ENCODE data around the gene ABR.
"Not testable (repeated sequence)": the region's sequence is repeated elsewhere in the genome, so short reads cannot be mapped to it uniquely, and the experiment has no call there.

Gene ABR

DNA sequence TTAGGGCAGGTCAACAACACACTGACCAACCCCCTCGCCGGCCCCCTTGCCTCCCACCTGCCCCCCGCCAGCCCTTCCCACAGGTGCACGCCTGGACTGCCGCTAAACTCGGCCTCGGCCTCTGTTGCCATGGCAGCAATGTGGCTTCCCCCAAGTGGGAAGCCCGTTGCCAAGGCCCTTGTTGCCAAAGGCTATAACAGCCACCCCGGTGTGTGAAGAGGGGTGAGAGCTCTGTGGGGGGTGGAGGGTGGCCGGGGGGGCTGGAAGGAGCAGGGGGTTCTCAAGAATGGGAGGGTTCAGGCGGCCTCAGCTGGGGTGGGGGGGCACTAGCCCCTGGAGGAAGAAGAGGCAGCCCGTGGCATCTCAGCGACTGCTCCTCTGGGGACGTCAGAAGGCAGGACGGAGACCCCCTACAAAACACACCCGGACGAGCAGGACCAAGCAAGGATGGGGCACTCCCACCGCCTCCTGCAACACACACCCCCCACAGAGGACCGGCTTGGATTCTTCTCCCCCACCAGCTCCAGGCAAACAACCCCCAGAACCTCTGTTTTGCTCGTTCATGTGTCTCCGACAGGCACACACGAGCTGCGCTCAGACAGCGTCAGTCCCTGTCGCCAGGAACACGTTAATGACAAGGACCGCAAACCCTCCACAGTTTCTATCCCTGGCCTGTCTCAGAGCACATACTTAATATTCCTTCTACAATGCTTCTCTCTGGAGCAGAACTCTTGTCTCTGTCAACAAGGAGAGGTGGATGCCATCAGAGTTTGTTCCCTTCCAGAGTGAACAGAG, 55.7 kb downstream of the ABR start:
- no peaks in the 10 kb centered on the region for H3K79me2 ChIP-seq (ENCODE audit: low read length)
- no peaks in the 10 kb centered on the region for H3K36me3 ChIP-seq (replicated peaks; ENCODE audit: insufficient read depth, low read length)
- H3K4me1 ChIP-seq (ENCODE audit: low read length), result peaks cover 40% of the 10 kb centered on the region
- H3K9me3 ChIP-seq (replicated peaks; ENCODE audit: insufficient read depth, low read length), result no peaks in the 10 kb centered on the region
- TF ChIP-seq EZH2phosphoT487 (IDR thresholded peaks at IDR 0.05; ENCODE audit: low read length) (no peak), EZH2 (optimal IDR thresholded peaks at IDR 0.05; ENCODE audit: low read depth, low read length) (no peak)
- TF ChIP-seq, protein P1, sequence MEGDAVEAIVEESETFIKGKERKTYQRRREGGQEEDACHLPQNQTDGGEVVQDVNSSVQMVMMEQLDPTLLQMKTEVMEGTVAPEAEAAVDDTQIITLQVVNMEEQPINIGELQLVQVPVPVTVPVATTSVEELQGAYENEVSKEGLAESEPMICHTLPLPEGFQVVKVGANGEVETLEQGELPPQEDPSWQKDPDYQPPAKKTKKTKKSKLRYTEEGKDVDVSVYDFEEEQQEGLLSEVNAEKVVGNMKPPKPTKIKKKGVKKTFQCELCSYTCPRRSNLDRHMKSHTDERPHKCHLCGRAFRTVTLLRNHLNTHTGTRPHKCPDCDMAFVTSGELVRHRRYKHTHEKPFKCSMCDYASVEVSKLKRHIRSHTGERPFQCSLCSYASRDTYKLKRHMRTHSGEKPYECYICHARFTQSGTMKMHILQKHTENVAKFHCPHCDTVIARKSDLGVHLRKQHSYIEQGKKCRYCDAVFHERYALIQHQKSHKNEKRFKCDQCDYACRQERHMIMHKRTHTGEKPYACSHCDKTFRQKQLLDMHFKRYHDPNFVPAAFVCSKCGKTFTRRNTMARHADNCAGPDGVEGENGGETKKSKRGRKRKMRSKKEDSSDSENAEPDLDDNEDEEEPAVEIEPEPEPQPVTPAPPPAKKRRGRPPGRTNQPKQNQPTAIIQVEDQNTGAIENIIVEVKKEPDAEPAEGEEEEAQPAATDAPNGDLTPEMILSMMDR (IDR thresholded peaks at IDR 0.05; ENCODE audit: low read length), result no peak
- H3K27ac ChIP-seq (ENCODE audit: low read length), result no peak overlapping the region
- no peaks in the 10 kb centered on the region for H3K9me2 ChIP-seq (replicated peaks; ENCODE audit: insufficient read depth, low read length)
- H3K9ac ChIP-seq (ENCODE audit: low read length), result no peak overlapping the region
- H3K4me3 ChIP-seq (ENCODE audit: low read length), result no peak overlapping the region
- no peak for DNase-seq
- H4K20me1 ChIP-seq (ENCODE audit: insufficient read depth, low read length), result no peaks in the 10 kb centered on the region
- H3K27me3 ChIP-seq (replicated peaks; ENCODE audit: insufficient read depth, low read length), result peaks cover 66% of the 10 kb centered on the region
- no peak overlapping the region for H2AFZ ChIP-seq (ENCODE audit: low read length)
- H3K4me2 ChIP-seq (ENCODE audit: low read depth, low read length), result no peak overlapping the region
- H3F3A ChIP-seq (ENCODE audit: insufficient read depth, low read length), result peaks cover 18% of the 10 kb centered on the region

DNA sequence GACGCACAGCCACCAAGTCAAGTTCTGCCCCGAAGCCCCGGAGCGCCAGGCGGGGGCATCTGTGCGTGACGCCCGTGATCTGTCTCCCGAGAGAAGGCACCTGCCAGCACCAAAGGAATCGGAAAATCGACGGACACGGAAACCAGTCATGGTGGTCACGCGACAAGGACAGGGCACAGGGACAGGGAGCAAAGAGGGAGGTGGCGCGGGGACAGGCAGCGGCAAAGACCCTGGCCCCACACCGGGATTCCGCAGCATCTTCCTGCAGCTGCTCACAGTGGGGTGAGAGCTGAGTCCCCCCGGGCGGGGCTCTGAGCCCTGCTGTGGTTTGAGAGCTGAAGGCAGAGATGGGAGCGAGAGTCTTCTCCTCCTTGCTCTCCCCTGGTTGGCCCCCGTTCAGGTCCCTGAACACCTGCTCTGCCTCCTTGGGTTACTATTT, 56.4 kb downstream of the ABR start:
- Histone ChIP-seq H3K27ac (ENCODE audit: low read length) (no peak overlapping the region), H3K9me3 (replicated peaks; ENCODE audit: insufficient read depth, low read length) (no peaks in the 10 kb centered on the region), H3K4me1 (ENCODE audit: low read length) (peaks cover 40% of the 10 kb centered on the region), H3F3A (ENCODE audit: insufficient read depth, low read length) (peaks cover 18% of the 10 kb centered on the region), H3K36me3 (replicated peaks; ENCODE audit: insufficient read depth, low read length) (no peaks in the 10 kb centered on the region), H4K20me1 (ENCODE audit: insufficient read depth, low read length) (no peaks in the 10 kb centered on the region), H3K4me2 (ENCODE audit: low read depth, low read length) (peak overlapping the region; percentile 54; the same call in 1 of the 2 replicates), H3K9me2 (replicated peaks; ENCODE audit: insufficient read depth, low read length) (no peaks in the 10 kb centered on the region), H3K79me2 (ENCODE audit: low read length) (no peaks in the 10 kb centered on the region), H3K27me3 (replicated peaks; ENCODE audit: insufficient read depth, low read length) (peaks cover 59% of the 10 kb centered on the region), H2AFZ (ENCODE audit: low read length) (no peak overlapping the region), H3K4me3 (ENCODE audit: low read length) (no peak overlapping the region), H3K9ac (ENCODE audit: low read length) (no peak overlapping the region)
- no peak for DNase-seq
- TF ChIP-seq EZH2 (optimal IDR thresholded peaks at IDR 0.05; ENCODE audit: low read depth, low read length) (no peak), EZH2phosphoT487 (IDR thresholded peaks at IDR 0.05; ENCODE audit: low read length) (no peak)
- TF ChIP-seq, protein P1 (IDR thresholded peaks at IDR 0.05; ENCODE audit: low read length), result no peak

DNA sequence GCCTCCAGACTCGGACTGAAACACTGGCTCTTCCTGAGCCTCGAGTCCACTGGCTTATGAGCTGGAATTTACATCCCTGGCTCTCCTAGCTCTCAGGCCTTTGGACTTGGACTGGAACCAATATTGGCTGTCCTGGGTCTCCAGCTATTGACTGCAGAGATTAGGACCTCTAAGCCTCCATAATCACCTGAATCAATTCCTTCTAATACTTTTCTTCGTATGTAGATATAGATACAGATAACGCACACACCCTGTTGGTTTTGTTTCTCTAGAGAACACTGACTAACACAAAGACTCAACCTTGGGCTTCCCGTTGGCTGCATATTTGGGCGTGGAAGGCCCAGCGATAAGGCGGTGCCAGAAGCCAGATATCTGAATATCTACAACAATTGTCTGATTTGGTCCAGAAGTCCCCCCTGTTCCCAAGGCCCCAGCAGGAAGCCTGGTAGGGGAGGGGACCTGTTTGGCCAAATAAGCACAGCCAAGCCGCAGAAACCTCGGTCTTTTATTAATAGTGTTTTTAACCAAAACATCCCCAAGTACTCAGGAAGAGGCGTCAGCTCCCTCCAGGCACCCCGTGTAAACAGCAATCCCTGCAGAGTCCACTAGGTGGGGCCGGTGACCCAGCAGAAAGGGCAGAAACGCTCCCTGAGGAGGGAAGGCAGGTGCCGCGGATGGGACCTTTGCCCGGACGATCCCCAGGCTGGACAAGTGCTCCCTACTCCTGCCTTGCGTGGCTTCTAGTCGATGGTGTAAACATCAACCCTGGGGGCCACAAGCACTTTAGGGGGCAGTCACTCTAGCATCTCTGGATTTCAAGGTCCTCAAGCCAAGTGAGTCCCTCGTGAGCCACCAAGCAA, 57.0 kb downstream of the ABR start:
- Histone ChIP-seq H3K4me1 (ENCODE audit: low read length) (peaks cover 40% of the 10 kb centered on the region), H4K20me1 (ENCODE audit: insufficient read depth, low read length) (no peaks in the 10 kb centered on the region), H3K27me3 (replicated peaks; ENCODE audit: insufficient read depth, low read length) (peaks cover 53% of the 10 kb centered on the region), H3F3A (ENCODE audit: insufficient read depth, low read length) (peaks cover 18% of the 10 kb centered on the region), H3K36me3 (replicated peaks; ENCODE audit: insufficient read depth, low read length) (no peaks in the 10 kb centered on the region), H3K79me2 (ENCODE audit: low read length) (no peaks in the 10 kb centered on the region), H3K27ac (ENCODE audit: low read length) (no peak overlapping the region), H2AFZ (ENCODE audit: low read length) (peak overlapping the region; percentile 51), H3K4me2 (ENCODE audit: low read depth, low read length) (peak overlapping the region; percentile 54; the same call in 1 of the 2 replicates), H3K9me2 (replicated peaks; ENCODE audit: insufficient read depth, low read length) (no peaks in the 10 kb centered on the region), H3K9me3 (replicated peaks; ENCODE audit: insufficient read depth, low read length) (no peaks in the 10 kb centered on the region), H3K9ac (ENCODE audit: low read length) (no peak overlapping the region), H3K4me3 (ENCODE audit: low read length) (no peak overlapping the region)
- peak; percentile 78 for DNase-seq
- TF ChIP-seq EZH2 (optimal IDR thresholded peaks at IDR 0.05; ENCODE audit: low read depth, low read length) (no peak), EZH2phosphoT487 (IDR thresholded peaks at IDR 0.05; ENCODE audit: low read length) (no peak)
- TF ChIP-seq, protein P1 (IDR thresholded peaks at IDR 0.05; ENCODE audit: low read length), result peak; percentile 88

DNA sequence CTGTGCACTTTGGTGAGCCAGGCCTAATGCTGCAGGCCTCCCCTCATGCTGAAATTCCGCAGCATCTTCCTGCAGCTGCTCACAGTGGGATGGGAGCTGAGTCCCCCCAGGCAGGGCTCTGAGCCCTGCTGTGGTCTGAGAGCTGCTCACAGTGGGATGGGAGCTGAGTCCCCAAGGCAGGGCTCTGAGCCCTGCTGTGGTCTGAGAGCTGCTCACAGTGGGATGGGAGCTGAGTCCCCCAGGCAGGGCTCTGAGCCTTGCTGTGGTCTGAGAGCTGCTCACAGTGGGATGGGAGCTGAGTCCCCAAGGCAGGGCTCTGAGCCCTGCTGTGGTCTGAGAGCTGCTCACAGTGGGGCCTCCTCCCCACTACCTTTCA, 58.4 kb downstream of the ABR start:
- not testable (repeated sequence) for H3K79me2 ChIP-seq (ENCODE audit: low read length); DNase-seq; H3K36me3 ChIP-seq (replicated peaks; ENCODE audit: insufficient read depth, low read length); H3K9me2 ChIP-seq (replicated peaks; ENCODE audit: insufficient read depth, low read length); H4K20me1 ChIP-seq (ENCODE audit: insufficient read depth, low read length); H3K9me3 ChIP-seq (replicated peaks; ENCODE audit: insufficient read depth, low read length)
- H3K9ac ChIP-seq (ENCODE audit: low read length), result peak overlapping the region; percentile 38
- H3K4me3 ChIP-seq (ENCODE audit: low read length), result 0 out of 2 replicates have a peak overlapping the region, but pooled peaks have one; percentile 2
- H2AFZ ChIP-seq (ENCODE audit: low read length), result peak overlapping the region; percentile 49
- H3K27me3 ChIP-seq (replicated peaks; ENCODE audit: insufficient read depth, low read length), result peaks cover 39% of the 10 kb centered on the region
- H3F3A ChIP-seq (ENCODE audit: insufficient read depth, low read length), result peaks cover 18% of the 10 kb centered on the region
- peak overlapping the region; percentile 80 for H3K27ac ChIP-seq (ENCODE audit: low read length)
- H3K4me1 ChIP-seq (ENCODE audit: low read length), result peaks cover 40% of the 10 kb centered on the region
- H3K4me2 ChIP-seq (ENCODE audit: low read depth, low read length), result peak overlapping the region; percentile 54

Measured in MM.1S (cell line).